Coronary artery (tissue), 2 donors: Measurements from ENCODE around the gene CFI.
"Not testable (repeated sequence)": the region's sequence is repeated elsewhere in the genome, so short reads cannot be mapped to it uniquely, and the experiment has no call there.

ENCODE experiments used
- DNase-seq: peaks from one replicate; pipeline ENCODE4 v3.0.0-alpha.2; 2017; ENCODE audit warnings: low spot score
- H3K27ac ChIP-seq, 2 donors: fragments of 200-600 bp; sonication (generic); one replicate each; pipeline ENCODE4 v1.5.1; 2016 to 2019
- H3K4me3 ChIP-seq: fragments of 200-600 bp; sonication (generic); 2 replicates; pipeline ENCODE4 v1.5.1; 2016; ENCODE audit warnings: mild to moderate bottlenecking, moderate library complexity
- CTCF ChIP-seq: fragments of 200-600 bp; sonication (generic); IDR thresholded peaks from one replicate; pipeline ENCODE4 v1.5.1; 2019; ENCODE audit warnings: antibody characterized with exemption

Gene CFI

GRCh38 chr4:109798866-109799265, 2.9 kb downstream of the CFI start:
- TF ChIP-seq CTCF, result no peak
- no peak overlapping the region for H3K27ac ChIP-seq
- no peak for DNase-seq
- H3K4me3 ChIP-seq, result no peak overlapping the region

- H3K27ac ChIP-seq, result no peak overlapping the region
- TF ChIP-seq CTCF, result no peak
- no peak for DNase-seq
- no peak overlapping the region for H3K4me3 ChIP-seq
These were observed 6.7 kb downstream of the CFI start for GRCh38 chr4:109795059-109795458.

GRCh38 chr4:109787807-109788206, 14.0 kb downstream of the CFI start:
- DNase-seq, result no peak
- no peak overlapping the region for H3K4me3 ChIP-seq
- TF ChIP-seq CTCF, result no peak

GRCh38 chr4:109786846-109787245, 15.0 kb downstream of the CFI start:
- H3K4me3 ChIP-seq, result no peak overlapping the region
- H3K27ac ChIP-seq, result no peak overlapping the region
- no peak for DNase-seq
- no peak for TF ChIP-seq CTCF

More at GRCh38 chr4:109787807-109788206, 14.0 kb downstream of the CFI start:
- H3K27ac ChIP-seq, result no peak overlapping the region

GRCh38 chr4:109782092-109782491, 19.7 kb downstream of the CFI start:
- H3K4me3 ChIP-seq, DNase-seq, H3K27ac ChIP-seq: not testable (repeated sequence)

GRCh38 chr4:109764789-109765402, 36.9 kb downstream of the CFI start:
- H3K4me3 ChIP-seq, result no peak overlapping the region
- H3K27ac ChIP-seq, result no peak overlapping the region
- DNase-seq, result no peak
- no peak for TF ChIP-seq CTCF

GRCh38 chr4:109764376-109764775, 37.4 kb downstream of the CFI start:
- H3K4me3 ChIP-seq, result no peak overlapping the region
- no peak for TF ChIP-seq CTCF
- no peak for DNase-seq
- no peak overlapping the region for H3K27ac ChIP-seq
